ENCODE results near the gene MED26. TPM values are rescaled to one million over a fixed set of nuclear protein-coding genes. Genes with fewer than 3 reads are reported as not detected.

Gene MED26
- total and polyA plus RNA-seq, 10 of the 15 experiments (the other 5 are each of a cell fraction or from before 2014, with no cell fraction given), result 1.1 to 21.4 (median 9.7) TPM

DNA sequence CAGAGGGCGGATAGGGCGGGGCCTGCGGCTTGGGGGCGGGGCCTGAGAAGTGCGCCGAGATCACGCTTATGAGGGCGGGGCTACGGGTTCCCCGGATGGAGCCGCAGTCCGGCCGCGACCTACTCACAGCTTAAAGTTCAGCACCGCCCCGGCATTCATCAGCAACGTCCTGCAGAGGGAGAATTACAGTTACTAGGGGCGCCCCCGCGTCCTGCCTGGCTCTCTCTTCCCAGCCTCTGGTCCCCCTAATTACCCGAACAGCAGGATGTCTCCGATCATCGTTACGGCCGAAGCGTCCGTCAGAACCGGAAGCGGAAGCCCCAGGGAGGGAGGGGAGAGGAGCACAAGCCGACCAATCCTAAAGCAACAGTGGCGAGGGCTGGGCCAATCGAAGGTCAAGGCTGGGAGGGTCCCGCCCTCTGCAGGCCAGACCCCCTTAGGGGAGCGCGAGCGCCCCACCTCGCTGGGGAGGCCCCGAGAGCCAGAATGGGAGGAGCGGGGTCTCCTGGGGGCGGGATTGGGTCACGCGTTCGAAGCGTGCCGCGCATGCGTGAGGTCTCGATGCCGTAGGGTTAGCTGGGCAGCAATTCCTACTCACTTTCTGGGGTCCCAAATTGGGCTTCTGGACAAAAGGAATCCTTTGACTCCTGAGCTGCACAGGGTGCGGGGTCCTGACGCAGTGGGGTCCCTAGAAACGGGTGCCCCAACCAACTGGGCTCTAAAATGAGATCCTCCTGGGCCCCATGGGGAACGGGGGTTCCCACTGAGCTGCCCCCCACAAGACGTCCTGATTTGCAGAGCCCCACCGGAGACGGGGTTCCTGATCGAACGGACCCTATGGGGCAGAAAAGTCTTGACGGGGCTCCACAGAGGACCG, 32.1 kb upstream of the MED26 start, which contains the start of gene SMIM7 (continued):
- TF ChIP-seq, protein P1, sequence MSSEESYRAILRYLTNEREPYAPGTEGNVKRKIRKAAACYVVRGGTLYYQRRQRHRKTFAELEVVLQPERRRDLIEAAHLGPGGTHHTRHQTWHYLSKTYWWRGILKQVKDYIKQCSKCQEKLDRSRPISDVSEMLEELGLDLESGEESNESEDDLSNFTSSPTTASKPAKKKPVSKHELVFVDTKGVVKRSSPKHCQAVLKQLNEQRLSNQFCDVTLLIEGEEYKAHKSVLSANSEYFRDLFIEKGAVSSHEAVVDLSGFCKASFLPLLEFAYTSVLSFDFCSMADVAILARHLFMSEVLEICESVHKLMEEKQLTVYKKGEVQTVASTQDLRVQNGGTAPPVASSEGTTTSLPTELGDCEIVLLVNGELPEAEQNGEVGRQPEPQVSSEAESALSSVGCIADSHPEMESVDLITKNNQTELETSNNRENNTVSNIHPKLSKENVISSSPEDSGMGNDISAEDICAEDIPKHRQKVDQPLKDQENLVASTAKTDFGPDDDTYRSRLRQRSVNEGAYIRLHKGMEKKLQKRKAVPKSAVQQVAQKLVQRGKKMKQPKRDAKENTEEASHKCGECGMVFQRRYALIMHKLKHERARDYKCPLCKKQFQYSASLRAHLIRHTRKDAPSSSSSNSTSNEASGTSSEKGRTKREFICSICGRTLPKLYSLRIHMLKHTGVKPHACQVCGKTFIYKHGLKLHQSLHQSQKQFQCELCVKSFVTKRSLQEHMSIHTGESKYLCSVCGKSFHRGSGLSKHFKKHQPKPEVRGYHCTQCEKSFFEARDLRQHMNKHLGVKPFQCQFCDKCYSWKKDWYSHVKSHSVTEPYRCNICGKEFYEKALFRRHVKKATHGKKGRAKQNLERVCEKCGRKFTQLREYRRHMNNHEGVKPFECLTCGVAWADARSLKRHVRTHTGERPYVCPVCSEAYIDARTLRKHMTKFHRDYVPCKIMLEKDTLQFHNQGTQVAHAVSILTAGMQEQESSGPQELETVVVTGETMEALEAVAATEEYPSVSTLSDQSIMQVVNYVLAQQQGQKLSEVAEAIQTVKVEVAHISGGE (CRISPR knock-in tag; IDR thresholded peaks at IDR 0.05), result no peak
- TF ChIP-seq PML (IDR thresholded peaks at IDR 0.05; ENCODE audit: low read length) (peak; percentile 92; the same call in 1 of the 2 replicates), MTA3 (IDR thresholded peaks at IDR 0.05; ENCODE audit: borderline replicate concordance, low read length) (no peak), ZNF24 (IDR thresholded peaks at IDR 0.05) (no peak), ZNF274 (IDR thresholded peaks at IDR 0.05; ENCODE audit: insufficient read depth, insufficient read length) (no peak), ESRRA (IDR thresholded peaks at IDR 0.05; ENCODE audit: low read length) (no peak), RCOR1 (conservative IDR thresholded peaks at IDR 0.05; ENCODE audit: low read depth, low read length) (no peak), SIN3A (IDR thresholded peaks at IDR 0.05; ENCODE audit: low read depth, low read length) (0 out of 2 replicates have a peak, but pooled peaks have one; percentile 73), KLF5 (IDR thresholded peaks at IDR 0.05; ENCODE audit: partially characterized antibody) (no peak), STAT3 (IDR thresholded peaks at IDR 0.05; ENCODE audit: low read depth, low read length) (no peak), NFXL1 (IDR thresholded peaks at IDR 0.05; ENCODE audit: borderline replicate concordance) (no peak), JUND (IDR thresholded peaks at IDR 0.05; ENCODE audit: low read depth, low read length) (no peak), SIX5 (IDR thresholded peaks at IDR 0.05; ENCODE audit: low read depth, low read length, severe bottlenecking) (peak; percentile 34), LARP7 (IDR thresholded peaks at IDR 0.05) (no peak), ZZZ3 (IDR thresholded peaks at IDR 0.05; ENCODE audit: control insufficient read depth, insufficient read length, low read depth) (no peak), NRF1 (conservative IDR thresholded peaks at IDR 0.05; ENCODE audit: low read depth, low read length) (peak; percentile 86), NR2C1 (IDR thresholded peaks at IDR 0.05) (peak; percentile 86), ETV6 (conservative IDR thresholded peaks at IDR 0.05 in 1 of 2, IDR thresholded peaks at IDR 0.05 in 1 of 2; ENCODE audit: borderline replicate concordance in 1 of 2, low read depth in 1 of 2) (no peak)
- TF ChIP-seq, protein P2, sequence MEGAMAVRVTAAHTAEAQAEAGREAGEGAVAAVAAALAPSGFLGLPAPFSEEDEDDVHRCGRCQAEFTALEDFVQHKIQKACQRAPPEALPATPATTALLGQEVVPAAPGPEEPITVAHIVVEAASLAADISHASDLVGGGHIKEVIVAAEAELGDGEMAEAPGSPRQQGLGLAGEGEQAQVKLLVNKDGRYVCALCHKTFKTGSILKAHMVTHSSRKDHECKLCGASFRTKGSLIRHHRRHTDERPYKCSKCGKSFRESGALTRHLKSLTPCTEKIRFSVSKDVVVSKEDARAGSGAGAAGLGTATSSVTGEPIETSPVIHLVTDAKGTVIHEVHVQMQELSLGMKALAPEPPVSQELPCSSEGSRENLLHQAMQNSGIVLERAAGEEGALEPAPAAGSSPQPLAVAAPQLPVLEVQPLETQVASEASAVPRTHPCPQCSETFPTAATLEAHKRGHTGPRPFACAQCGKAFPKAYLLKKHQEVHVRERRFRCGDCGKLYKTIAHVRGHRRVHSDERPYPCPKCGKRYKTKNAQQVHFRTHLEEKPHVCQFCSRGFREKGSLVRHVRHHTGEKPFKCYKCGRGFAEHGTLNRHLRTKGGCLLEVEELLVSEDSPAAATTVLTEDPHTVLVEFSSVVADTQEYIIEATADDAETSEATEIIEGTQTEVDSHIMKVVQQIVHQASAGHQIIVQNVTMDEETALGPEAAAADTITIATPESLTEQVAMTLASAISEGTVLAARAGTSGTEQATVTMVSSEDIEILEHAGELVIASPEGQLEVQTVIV (IDR thresholded peaks at IDR 0.05; ENCODE audit: borderline replicate concordance, partially characterized antibody), result peak; percentile 85
- TF ChIP-seq, protein P3, sequence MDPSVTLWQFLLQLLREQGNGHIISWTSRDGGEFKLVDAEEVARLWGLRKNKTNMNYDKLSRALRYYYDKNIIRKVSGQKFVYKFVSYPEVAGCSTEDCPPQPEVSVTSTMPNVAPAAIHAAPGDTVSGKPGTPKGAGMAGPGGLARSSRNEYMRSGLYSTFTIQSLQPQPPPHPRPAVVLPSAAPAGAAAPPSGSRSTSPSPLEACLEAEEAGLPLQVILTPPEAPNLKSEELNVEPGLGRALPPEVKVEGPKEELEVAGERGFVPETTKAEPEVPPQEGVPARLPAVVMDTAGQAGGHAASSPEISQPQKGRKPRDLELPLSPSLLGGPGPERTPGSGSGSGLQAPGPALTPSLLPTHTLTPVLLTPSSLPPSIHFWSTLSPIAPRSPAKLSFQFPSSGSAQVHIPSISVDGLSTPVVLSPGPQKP (IDR thresholded peaks at IDR 0.05; ENCODE audit: low read depth, low read length), result peak; percentile 94
- TF ChIP-seq, protein P4, sequence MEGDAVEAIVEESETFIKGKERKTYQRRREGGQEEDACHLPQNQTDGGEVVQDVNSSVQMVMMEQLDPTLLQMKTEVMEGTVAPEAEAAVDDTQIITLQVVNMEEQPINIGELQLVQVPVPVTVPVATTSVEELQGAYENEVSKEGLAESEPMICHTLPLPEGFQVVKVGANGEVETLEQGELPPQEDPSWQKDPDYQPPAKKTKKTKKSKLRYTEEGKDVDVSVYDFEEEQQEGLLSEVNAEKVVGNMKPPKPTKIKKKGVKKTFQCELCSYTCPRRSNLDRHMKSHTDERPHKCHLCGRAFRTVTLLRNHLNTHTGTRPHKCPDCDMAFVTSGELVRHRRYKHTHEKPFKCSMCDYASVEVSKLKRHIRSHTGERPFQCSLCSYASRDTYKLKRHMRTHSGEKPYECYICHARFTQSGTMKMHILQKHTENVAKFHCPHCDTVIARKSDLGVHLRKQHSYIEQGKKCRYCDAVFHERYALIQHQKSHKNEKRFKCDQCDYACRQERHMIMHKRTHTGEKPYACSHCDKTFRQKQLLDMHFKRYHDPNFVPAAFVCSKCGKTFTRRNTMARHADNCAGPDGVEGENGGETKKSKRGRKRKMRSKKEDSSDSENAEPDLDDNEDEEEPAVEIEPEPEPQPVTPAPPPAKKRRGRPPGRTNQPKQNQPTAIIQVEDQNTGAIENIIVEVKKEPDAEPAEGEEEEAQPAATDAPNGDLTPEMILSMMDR (IDR thresholded peaks at IDR 0.05 in 2 of 3, conservative IDR thresholded peaks at IDR 0.05 in 1 of 3; ENCODE audit: control insufficient read depth in 2 of 3, extremely low read depth in 1 of 3, insufficient read depth in 1 of 3, low read depth in 3 of 3, low read length in 3 of 3), result peak in 1 of 3 experiments; percentile 47; a peak in 2 of 6 replicates

All from GM12878 (cell line).